ENCODE measurements around the gene UBTF. TPM values are rescaled to one million over a fixed set of nuclear protein-coding genes. Genes with fewer than 3 reads are reported as not detected.

Gene UBTF
- total RNA-seq, 2 experiments from 2014 or later, result 148 to 158 TPM

GRCh38 chr17:44192750-44193149 is 26.7 kb downstream of the UBTF start:
- no peaks in the 10 kb centered on the region for H3K9me3 Mint-ChIP-seq
- POLR2A ChIA-PET, result no interaction called here
- DNase-seq (peak in 1 of 14 experiments; percentile 24), ATAC-seq (ENCODE audit: poor library complexity) (no peak)
- H3K4me1 Mint-ChIP-seq (ENCODE audit: low read depth), result peaks cover 26% of the 10 kb centered on the region
- Histone ChIP-seq H3K4me3 (ENCODE audit: low read length) (no peak overlapping the region), H3K4me1 (ENCODE audit: insufficient read depth, low read length) (peaks cover 26% of the 10 kb centered on the region), H3K27me3 (ENCODE audit: control insufficient read depth in 1 of 2, insufficient read depth in 2 of 2, low read length in 2 of 2) (no peaks in the 10 kb centered on the region), H3K36me3 (ENCODE audit: insufficient read depth, low read length) (peaks cover 72% of the 10 kb centered on the region), H3K27ac (ENCODE audit: low read depth in 1 of 2, low read length in 2 of 2) (no peak overlapping the region), H3K9me3 (ENCODE audit: control insufficient read depth in 1 of 2, insufficient read depth in 1 of 2, low read length in 2 of 2) (no peaks in the 10 kb centered on the region)
- no peak overlapping the region for H3K27ac Mint-ChIP-seq
- H3K36me3 Mint-ChIP-seq (ENCODE audit: low read depth), result peaks cover 74% of the 10 kb centered on the region
- H3K4me3 Mint-ChIP-seq, result no peak overlapping the region
- intact Hi-C loops (cut with DNase I, micrococcal nuclease), result no loop called here
- CTCF ChIA-PET, result no interaction called here
- H3K27me3 Mint-ChIP-seq, result no peaks in the 10 kb centered on the region
- no peak for TF ChIP-seq CTCF (IDR thresholded peaks at IDR 0.05)

- H3K27ac ChIP-seq (ENCODE audit: low read depth in 1 of 2, low read length in 2 of 2), result no peak overlapping the region
- POLR2A ChIA-PET, result interaction anchor here (0.7 to 1.2 kb wide), 2 partner anchors 8 to 29 kb away, joined by 3 read pairs; no protein-coding TSS in a partner anchor
Observed at GRCh38 chr17:44191941-44192496, 27.5 kb downstream of the UBTF start.

DNA sequence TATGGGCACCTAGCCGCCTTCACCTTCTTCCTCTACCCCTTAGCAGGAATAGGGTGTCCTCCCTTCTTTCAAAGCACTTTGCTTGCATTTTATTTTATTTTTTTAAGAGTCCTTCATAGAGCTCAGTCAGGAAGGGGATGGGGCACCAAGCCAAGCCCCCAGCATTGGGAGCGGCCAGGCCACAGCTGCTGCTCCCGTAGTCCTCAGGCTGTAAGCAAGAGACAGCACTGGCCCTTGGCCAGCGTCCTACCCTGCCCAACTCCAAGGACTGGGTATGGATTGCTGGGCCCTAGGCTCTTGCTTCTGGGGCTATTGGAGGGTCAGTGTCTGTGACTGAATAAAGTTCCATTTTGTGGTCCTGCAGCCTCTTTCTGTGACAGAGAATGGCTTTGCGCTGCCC is 28.1 kb downstream of the UBTF start:
- peaks cover 29% of the 10 kb centered on the region for H3K4me1 Mint-ChIP-seq (ENCODE audit: low read depth)
- DNase-seq (no peak), ATAC-seq (ENCODE audit: poor library complexity) (no peak)
- Histone ChIP-seq H3K4me3 (ENCODE audit: low read length) (no peak overlapping the region), H3K27me3 (ENCODE audit: control insufficient read depth in 1 of 2, insufficient read depth in 2 of 2, low read length in 2 of 2) (no peaks in the 10 kb centered on the region), H3K9me3 (ENCODE audit: control insufficient read depth in 1 of 2, insufficient read depth in 1 of 2, low read length in 2 of 2) (no peaks in the 10 kb centered on the region), H3K4me1 (ENCODE audit: insufficient read depth, low read length) (peaks cover 23% of the 10 kb centered on the region), H3K27ac (ENCODE audit: low read depth in 1 of 2, low read length in 2 of 2) (no peak overlapping the region), H3K36me3 (ENCODE audit: insufficient read depth, low read length) (peaks cover 60% of the 10 kb centered on the region)
- peak overlapping the region; percentile 79 for H3K4me3 Mint-ChIP-seq
- TF ChIP-seq CTCF (IDR thresholded peaks at IDR 0.05), result no peak
- peaks cover 74% of the 10 kb centered on the region for H3K36me3 Mint-ChIP-seq (ENCODE audit: low read depth)
- intact Hi-C loops (cut with DNase I, micrococcal nuclease), result no loop called here
- CTCF ChIA-PET, result no interaction called here
- no peaks in the 10 kb centered on the region for H3K27me3 Mint-ChIP-seq
- H3K9me3 Mint-ChIP-seq, result no peaks in the 10 kb centered on the region
- POLR2A ChIA-PET, result interaction anchor here (1.2 kb wide), 1 partner anchor 9 kb away, joined by 3 read pairs; no protein-coding TSS in a partner anchor
- peak overlapping the region; percentile 66 for H3K27ac Mint-ChIP-seq

More at GRCh38 chr17:44191941-44192496, 27.5 kb downstream of the UBTF start:
- Mint-ChIP-seq H3K4me3 (no peak overlapping the region), H3K36me3 (ENCODE audit: low read depth) (peaks cover 74% of the 10 kb centered on the region), H3K9me3 (no peaks in the 10 kb centered on the region), H3K27me3 (no peaks in the 10 kb centered on the region), H3K4me1 (ENCODE audit: low read depth) (peaks cover 26% of the 10 kb centered on the region), H3K27ac (no peak overlapping the region)
- TF ChIP-seq CTCF (IDR thresholded peaks at IDR 0.05), result no peak
- H3K4me3 ChIP-seq (ENCODE audit: low read length), result no peak overlapping the region
- peaks cover 65% of the 10 kb centered on the region for H3K36me3 ChIP-seq (ENCODE audit: insufficient read depth, low read length)
- ATAC-seq (ENCODE audit: poor library complexity) (no peak), DNase-seq (no peak)
- H3K4me1 ChIP-seq (ENCODE audit: insufficient read depth, low read length), result peaks cover 25% of the 10 kb centered on the region
- H3K9me3 ChIP-seq (ENCODE audit: control insufficient read depth in 1 of 2, insufficient read depth in 1 of 2, low read length in 2 of 2), result no peaks in the 10 kb centered on the region
- no peaks in the 10 kb centered on the region for H3K27me3 ChIP-seq (ENCODE audit: control insufficient read depth in 1 of 2, insufficient read depth in 2 of 2, low read length in 2 of 2)
- CTCF ChIA-PET, result no interaction called here
- intact Hi-C loops (cut with DNase I, micrococcal nuclease), result no loop called here

All from CD4-positive, alpha-beta T cell (primary cell).